Thyroid gland (tissue), 4 donors: ENCODE data around the gene FAM171A2. TPM values are rescaled to one million over a fixed set of nuclear protein-coding genes. Genes with fewer than 3 reads are reported as not detected.
A peak's percentile ranks its signal among the peaks of the same experiment; 100 is the strongest.

Experiments used
- DNase-seq, 2 donors: peaks; one replicate each; pipeline ENCODE4 v3.0.0-alpha.2; 2019
- H3K27ac ChIP-seq, 3 donors: fragments of 200-600 bp; sonication (generic); 1 replicate in 2 of 3; 2 replicates in 1 of 3; pipeline ENCODE4 v1.5.1; 2016 to 2019; ENCODE audit warnings: mild to moderate bottlenecking in 1 of 3, moderate library complexity in 1 of 3
- H3K27me3 ChIP-seq: fragments of 200-600 bp; sonication (generic); one replicate; pipeline ENCODE4 v1.5.1; 2019
- H3K36me3 ChIP-seq, 2 donors: fragments of 200-600 bp; sonication (generic); one replicate each; pipeline ENCODE4 v1.5.1; 2016 to 2019
- H3K4me1 ChIP-seq, 2 donors: fragments of 200-600 bp; sonication (generic); one replicate each; pipeline ENCODE4 v1.5.1; 2017 to 2019
- H3K4me3 ChIP-seq, 3 donors: fragments of 200-600 bp; sonication (generic); replicated peaks in 1 of 3; 1 replicate in 2 of 3; 2 replicates in 1 of 3; pipeline ENCODE4 v1.5.1; 2016; ENCODE audit warnings: mild to moderate bottlenecking in 1 of 3
- H3K9me3 ChIP-seq: fragments of 200-600 bp; sonication (generic); one replicate; pipeline ENCODE4 v1.5.1; 2017
- CTCF ChIP-seq, 6 experiments: fragments of 200-600 bp in 3 of 6; fragments of 450-650 bp in 3 of 6; sonication (generic) in 3 of 6; IDR thresholded peaks; one replicate each; pipeline ENCODE4 v1.5.1; 2016 to 2019; ENCODE audit warnings: antibody characterized with exemption in 6 of 6, mild to moderate bottlenecking in 2 of 6, inconsistent platforms in 1 of 6, moderate library complexity in 1 of 6
- POLR2A ChIP-seq, 2 donors: fragments of 450-650 bp; IDR thresholded peaks; one replicate each; pipeline ENCODE4 v1.6.1; 2017; ENCODE audit warnings: antibody characterized with exemption in 2 of 2, mild to moderate bottlenecking in 2 of 2, moderate library complexity in 1 of 2
- WGBS, 2 donors: methylation state at CpG; one replicate each; pipeline ENCODE4 v1.1.5; 2017; 5-methylcytosine and 5-hydroxymethylcytosine counted together
- intact Hi-C: fragments of 100-400 bp; cut with DNase I; formaldehyde crosslinking; loops from one replicate; pipeline ENCODE4 v1.15.1; 2023
- total RNA-seq, 4 donors: library from RNA; depleted of rRNA; stranded (reverse); fragments of >200 nt; gene quantifications; one replicate each; pipeline ENCODE4 v1.2.3, GENCODE V29; 2016

Gene FAM171A2
- 10 to 100 TPM in 2 of 4 donors, 1 to 10 TPM in 2; 7.1 to 15.0 (median 10.4) TPM for total RNA-seq

GRCh38 chr17:44363613-44364159 lies at the start of gene FAM171A2:
FAM171A2 (minus strand) TSS chr17:44363853; CDS start chr17:44363714, 139 bp downstream.
- Histone ChIP-seq H3K4me1 (peaks cover 43 to 51% of the 10 kb centered on the region in 2 donors), H3K36me3 (no peaks in the 10 kb centered on the region), H3K9me3 (no peaks in the 10 kb centered on the region), H3K27ac (no peak within 1 kb of the TSS), H3K27me3 (no peaks in the 10 kb centered on the region), H3K4me3 (peak within 1 kb of the TSS; percentile 52 to 62 (median 56))
- DNase-seq = peak; percentile 55 to 63
- intact Hi-C loops = no loop called here
- WGBS, 2 donors = 0 to 4% methylated on average over 9 to 17 of the region's 63 CpGs
- TF ChIP-seq CTCF (IDR thresholded peaks at IDR 0.05) (peak in 4 of 6 experiments; percentile 70 to 98 (median 74)), POLR2A (IDR thresholded peaks at IDR 0.05) (peak in 1 of 2 donors; percentile 52)

GRCh38 chr17:44409309-44410028 lies 45.8 kb upstream of the FAM171A2 start:
- Histone ChIP-seq H3K36me3 (peaks cover 0 to 4% of the 10 kb centered on the region in 2 donors), H3K27ac (no peak overlapping the region), H3K4me3 (no peak overlapping the region), H3K27me3 (no peaks in the 10 kb centered on the region), H3K4me1 (no peaks in the 10 kb centered on the region), H3K9me3 (no peaks in the 10 kb centered on the region)
- DNase-seq = no peak
- no peak for TF ChIP-seq CTCF (IDR thresholded peaks at IDR 0.05)
- no peak for TF ChIP-seq POLR2A (IDR thresholded peaks at IDR 0.05)
- intact Hi-C loops = no loop called here
- WGBS, 2 donors = 84 to 89% methylated on average over 7 of the region's 7 CpGs

GRCh38 chr17:44408786-44409185 lies 45.1 kb upstream of the FAM171A2 start:
- Histone ChIP-seq H3K4me1 (no peaks in the 10 kb centered on the region), H3K4me3 (no peak overlapping the region), H3K27me3 (no peaks in the 10 kb centered on the region), H3K9me3 (no peaks in the 10 kb centered on the region), H3K27ac (no peak overlapping the region), H3K36me3 (peaks cover 0 to 9% of the 10 kb centered on the region in 2 donors)
- intact Hi-C loops = no loop called here
- TF ChIP-seq CTCF (IDR thresholded peaks at IDR 0.05) (no peak), POLR2A (IDR thresholded peaks at IDR 0.05) (no peak)
- 96% methylated on average over 4 of the region's 4 CpGs for WGBS, 2 donors
- no peak for DNase-seq

- no peak for TF ChIP-seq CTCF (IDR thresholded peaks at IDR 0.05)
- TF ChIP-seq POLR2A (IDR thresholded peaks at IDR 0.05) = no peak
- no peaks in the 10 kb centered on the region for H3K4me1 ChIP-seq
- intact Hi-C loops = no loop called here
- peaks cover 21 to 36% of the 10 kb centered on the region in 2 donors for H3K36me3 ChIP-seq
- H3K4me3 ChIP-seq = no peak overlapping the region
- no peak for DNase-seq
- no peak overlapping the region for H3K27ac ChIP-seq
- WGBS, 2 donors = 95 to 96% methylated on average over 5 of the region's 5 CpGs
- no peaks in the 10 kb centered on the region for H3K9me3 ChIP-seq
- no peaks in the 10 kb centered on the region for H3K27me3 ChIP-seq
These were observed 39.0 kb upstream of the FAM171A2 start for GRCh38 chr17:44402564-44403172.
